WTC11 (cell line): Measurements from ENCODE around the gene ETS2. TPM values are rescaled to one million over a fixed set of nuclear protein-coding genes. Genes with fewer than 3 reads are reported as not detected.

Experiments used
- ATAC-seq: fragments of 200-7000 bp; cut with Tn5 transposase; 2 replicates; pipeline ENCODE4 v1.10.0; 2021; ENCODE audit warnings: mild to moderate bottlenecking, moderate library complexity
- CTCF ChIA-PET: fragments of 300-600 bp; sonication (Branson Sonifier 250); formaldehyde crosslinking; loops from one replicate; lab custom pipeline; 2021; ENCODE audit warnings: antibody characterized with exemption; lab: Charles Lee
- POLR2A ChIA-PET: fragments of 350-600 bp; sonication (Branson Sonifier 250); formaldehyde crosslinking; loops from one replicate; lab custom pipeline; 2021; ENCODE audit warnings: antibody characterized with exemption; lab: Charles Lee
- DNase-seq: peaks from one replicate; pipeline ENCODE4 v3.0.0; 2021; ENCODE audit warnings: low spot score
- H3K27ac Mint-ChIP-seq: 2 replicates; pipeline ENCODE4 v1.8.0; 2021; ENCODE audit warnings: mixed read lengths
- H3K27me3 Mint-ChIP-seq: 2 replicates; pipeline ENCODE4 v1.8.0; 2021; ENCODE audit warnings: low read depth, mild to moderate bottlenecking, moderate library complexity, mixed read lengths
- H3K36me3 Mint-ChIP-seq: 2 replicates; pipeline ENCODE4 v1.8.0; 2021; ENCODE audit warnings: mixed read lengths
- H3K4me1 Mint-ChIP-seq: 2 replicates; pipeline ENCODE4 v1.8.0; 2022; ENCODE audit warnings: mixed read lengths
- H3K4me3 Mint-ChIP-seq: 2 replicates; pipeline ENCODE4 v1.8.0; 2021; ENCODE audit warnings: mild to moderate bottlenecking, moderate library complexity, mixed read lengths
- H3K9me3 Mint-ChIP-seq: 2 replicates; pipeline ENCODE4 v1.8.0; 2021; ENCODE audit warnings: mixed read lengths
- CREB1 ChIP-seq: sonication (generic); formaldehyde crosslinking; IDR thresholded peaks from 2 replicates; pipeline ENCODE4 v1.8.0; 2023; ENCODE audit warnings: mild to moderate bottlenecking, missing genetic modification reagents
- ESRRA ChIP-seq: sonication (generic); formaldehyde crosslinking; IDR thresholded peaks from 2 replicates; pipeline ENCODE4 v1.8.1; 2022; ENCODE audit warnings: mild to moderate bottlenecking, missing genetic modification reagents, borderline replicate concordance
- JUN ChIP-seq: sonication (generic); formaldehyde crosslinking; IDR thresholded peaks from 2 replicates; pipeline ENCODE4 v1.8.0; 2023; ENCODE audit warnings: mild to moderate bottlenecking, missing genetic modification reagents
- NFYB ChIP-seq: sonication (generic); formaldehyde crosslinking; conservative IDR thresholded peaks from 2 replicates; pipeline ENCODE4 v1.8.0; 2022; ENCODE audit warnings: low read depth, missing genetic modification reagents
- OVOL2 ChIP-seq: fragments of 250-450 bp; sonication (Bioruptor Pico); IDR thresholded peaks from 2 replicates; pipeline ENCODE4 v1.9.0; 2021; ENCODE audit warnings: mild to moderate bottlenecking, borderline replicate concordance
- PRRX2 ChIP-seq: fragments of 250-450 bp; sonication (Bioruptor Pico); IDR thresholded peaks from 2 replicates; pipeline ENCODE4 v1.8.0; 2021; ENCODE audit warnings: mild to moderate bottlenecking
- SMAD3 ChIP-seq: sonication (generic); formaldehyde crosslinking; IDR thresholded peaks from 2 replicates; pipeline ENCODE4 v1.8.0; 2022; ENCODE audit warnings: missing genetic modification reagents, mild to moderate bottlenecking, borderline replicate concordance
- SP1 ChIP-seq: sonication (generic); formaldehyde crosslinking; conservative IDR thresholded peaks from 2 replicates; pipeline ENCODE4 v1.8.1; 2022; ENCODE audit warnings: missing genetic modification reagents
- TEAD1 ChIP-seq: sonication (generic); formaldehyde crosslinking; IDR thresholded peaks from 2 replicates; pipeline ENCODE4 v1.8.0; 2022; ENCODE audit warnings: mild to moderate bottlenecking, missing genetic modification reagents
- TP53 ChIP-seq: sonication (generic); formaldehyde crosslinking; IDR thresholded peaks from 2 replicates; pipeline ENCODE4 v1.8.1; 2023; ENCODE audit warnings: mild to moderate bottlenecking, missing genetic modification reagents
- ZNF232 ChIP-seq: sonication (generic); formaldehyde crosslinking; IDR thresholded peaks from 2 replicates; pipeline ENCODE4 v1.8.0; 2022; ENCODE audit warnings: mild to moderate bottlenecking, missing genetic modification reagents
- ZNF263 ChIP-seq: sonication (generic); formaldehyde crosslinking; IDR thresholded peaks from 2 replicates; pipeline ENCODE4 v1.8.1; 2022; ENCODE audit warnings: low read depth, mild to moderate bottlenecking, moderate library complexity, missing genetic modification reagents
- ZNF671 ChIP-seq: fragments of 250-450 bp; sonication (Bioruptor Pico); IDR thresholded peaks from 2 replicates; pipeline ENCODE4 v1.8.0; 2021; ENCODE audit warnings: mild to moderate bottlenecking
- total RNA-seq: library from RNA; stranded (reverse); gene quantifications from 3 replicates; pipeline ENCODE4 v1.2.3, GENCODE V29; 2021
- TF ChIP-seq, protein P1 (sequence below): fragments of 250-450 bp; sonication (Bioruptor Pico); conservative IDR thresholded peaks from 2 replicates; pipeline ENCODE4 v1.9.0; 2021; ENCODE audit warnings: mild to moderate bottlenecking
- TF ChIP-seq, protein P2 (sequence below): fragments of 250-450 bp; sonication (Bioruptor Pico); IDR thresholded peaks from 2 replicates; pipeline ENCODE4 v2.1.2; 2022; ENCODE audit warnings: mild to moderate bottlenecking, moderate library complexity
- TF ChIP-seq, protein P3 (sequence below): sonication (generic); formaldehyde crosslinking; IDR thresholded peaks from 2 replicates; pipeline ENCODE4 v1.8.1; 2023; ENCODE audit warnings: mild to moderate bottlenecking, missing genetic modification reagents, moderate library complexity
- TF ChIP-seq, protein P4 (sequence below): fragments of 250-450 bp; sonication (Bioruptor Pico); IDR thresholded peaks from 2 replicates; pipeline ENCODE4 v1.9.0; 2021; ENCODE audit warnings: mild to moderate bottlenecking, borderline replicate concordance
- TF ChIP-seq, protein P5 (sequence below): fragments of 250-450 bp; sonication (Bioruptor Pico); IDR thresholded peaks from 2 replicates; pipeline ENCODE4 v1.8.0; 2021; ENCODE audit warnings: mild to moderate bottlenecking

The ETS2 gene
- total RNA-seq, 1 experiment from 2014 or later = 56.4 TPM

DNA sequence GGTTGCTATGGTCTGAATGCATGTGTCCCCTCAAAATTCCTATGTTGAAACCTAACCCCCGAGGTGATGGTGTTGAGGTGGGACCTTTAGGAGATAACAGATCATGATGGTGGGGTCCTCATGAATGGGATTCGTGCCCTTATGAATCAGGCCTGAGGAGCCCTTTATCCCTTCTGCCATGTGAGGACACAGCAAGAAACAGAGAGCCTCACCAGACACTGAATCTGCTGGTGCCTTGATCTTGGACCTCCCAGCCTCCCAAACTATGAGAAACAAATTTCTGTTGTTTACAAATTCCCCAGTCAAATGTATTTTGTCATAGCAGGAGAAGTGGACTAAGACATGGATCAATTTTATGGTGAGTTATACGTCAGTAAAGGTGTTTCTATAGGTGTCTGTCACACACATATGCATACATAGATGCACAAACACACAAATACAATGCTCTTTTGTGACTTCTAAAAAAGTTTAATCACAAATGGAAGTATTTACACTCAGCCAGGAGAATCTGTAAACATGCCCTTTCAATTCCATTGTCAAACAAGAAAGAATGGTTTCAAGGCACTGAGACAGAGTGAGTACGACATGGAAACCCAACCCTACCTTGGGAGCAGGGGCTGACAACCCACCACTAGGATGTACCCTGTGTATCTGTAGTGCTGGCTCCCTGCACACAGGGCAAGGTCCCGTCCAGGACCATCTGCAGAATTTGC lies 5.5 kb upstream of the ETS2 start:
- ATAC-seq (no peak), DNase-seq (no peak)
- CTCF ChIA-PET = interaction anchor here (1.0 kb wide), 1 partner anchor 338 kb away, joined by 3 read pairs; no protein-coding TSS in a partner anchor
- TF ChIP-seq, protein P1, sequence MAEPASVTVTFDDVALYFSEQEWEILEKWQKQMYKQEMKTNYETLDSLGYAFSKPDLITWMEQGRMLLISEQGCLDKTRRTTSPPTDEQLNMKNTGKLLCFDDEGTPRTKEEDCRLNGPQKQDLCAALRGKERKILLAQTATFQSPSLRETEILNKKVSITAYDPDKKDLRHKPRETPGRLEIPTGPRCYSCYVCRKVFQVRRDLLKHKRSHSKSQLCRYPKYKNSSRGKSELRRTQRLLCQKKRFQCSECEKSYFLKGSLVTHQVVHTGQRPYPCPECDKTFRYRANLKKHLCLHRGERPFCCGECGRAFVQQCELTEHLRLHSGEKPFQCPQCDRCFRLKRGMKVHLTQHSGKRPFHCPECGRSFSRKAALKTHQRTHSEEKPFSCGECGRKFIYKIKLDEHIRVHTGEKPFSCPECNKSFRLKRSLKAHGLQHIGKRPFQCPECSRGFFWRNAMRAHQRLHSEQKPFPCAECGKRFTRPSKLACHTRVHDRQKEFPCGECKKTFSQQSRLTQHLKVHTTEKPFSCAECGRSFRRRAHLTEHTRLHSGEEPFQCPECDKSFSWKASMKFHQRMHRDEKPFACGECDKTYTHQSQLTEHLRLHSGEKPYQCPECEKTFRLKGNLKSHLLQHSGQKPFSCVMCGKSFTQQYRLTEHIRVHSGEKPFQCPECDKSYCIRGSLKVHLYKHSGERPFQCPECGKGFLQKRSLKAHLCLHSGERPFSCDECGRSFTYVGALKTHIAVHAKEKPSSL = no peak
- TF ChIP-seq OVOL2 = no peak
- no peak for TF ChIP-seq ZNF671
- no peak for TF ChIP-seq NFYB
- TF ChIP-seq PRRX2 (CRISPR knock-in tag) = no peak
- no peak for TF ChIP-seq TEAD1 (CRISPR knock-in tag)
- TF ChIP-seq ZNF263 (CRISPR knock-in tag) = no peak
- TF ChIP-seq, protein P2, sequence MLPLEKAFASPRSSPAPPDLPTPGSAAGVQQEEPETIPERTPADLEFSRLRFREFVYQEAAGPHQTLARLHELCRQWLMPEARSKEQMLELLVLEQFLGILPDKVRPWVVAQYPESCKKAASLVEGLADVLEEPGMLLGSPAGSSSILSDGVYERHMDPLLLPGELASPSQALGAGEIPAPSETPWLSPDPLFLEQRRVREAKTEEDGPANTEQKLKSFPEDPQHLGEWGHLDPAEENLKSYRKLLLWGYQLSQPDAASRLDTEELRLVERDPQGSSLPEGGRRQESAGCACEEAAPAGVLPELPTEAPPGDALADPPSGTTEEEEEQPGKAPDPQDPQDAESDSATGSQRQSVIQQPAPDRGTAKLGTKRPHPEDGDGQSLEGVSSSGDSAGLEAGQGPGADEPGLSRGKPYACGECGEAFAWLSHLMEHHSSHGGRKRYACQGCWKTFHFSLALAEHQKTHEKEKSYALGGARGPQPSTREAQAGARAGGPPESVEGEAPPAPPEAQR = no peak
- no peak for TF ChIP-seq ZNF232 (CRISPR knock-in tag)
- no peak for TF ChIP-seq CREB1 (CRISPR knock-in tag)
- TF ChIP-seq, protein P3, sequence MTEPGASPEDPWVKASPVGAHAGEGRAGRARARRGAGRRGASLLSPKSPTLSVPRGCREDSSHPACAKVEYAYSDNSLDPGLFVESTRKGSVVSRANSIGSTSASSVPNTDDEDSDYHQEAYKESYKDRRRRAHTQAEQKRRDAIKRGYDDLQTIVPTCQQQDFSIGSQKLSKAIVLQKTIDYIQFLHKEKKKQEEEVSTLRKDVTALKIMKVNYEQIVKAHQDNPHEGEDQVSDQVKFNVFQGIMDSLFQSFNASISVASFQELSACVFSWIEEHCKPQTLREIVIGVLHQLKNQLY (CRISPR knock-in tag) = no peak
- TF ChIP-seq SMAD3 (CRISPR knock-in tag) = no peak
- no peak for TF ChIP-seq TP53 (CRISPR knock-in tag)
- no peak for TF ChIP-seq ESRRA (CRISPR knock-in tag)
- TF ChIP-seq JUN = no peak
- TF ChIP-seq, protein P4, sequence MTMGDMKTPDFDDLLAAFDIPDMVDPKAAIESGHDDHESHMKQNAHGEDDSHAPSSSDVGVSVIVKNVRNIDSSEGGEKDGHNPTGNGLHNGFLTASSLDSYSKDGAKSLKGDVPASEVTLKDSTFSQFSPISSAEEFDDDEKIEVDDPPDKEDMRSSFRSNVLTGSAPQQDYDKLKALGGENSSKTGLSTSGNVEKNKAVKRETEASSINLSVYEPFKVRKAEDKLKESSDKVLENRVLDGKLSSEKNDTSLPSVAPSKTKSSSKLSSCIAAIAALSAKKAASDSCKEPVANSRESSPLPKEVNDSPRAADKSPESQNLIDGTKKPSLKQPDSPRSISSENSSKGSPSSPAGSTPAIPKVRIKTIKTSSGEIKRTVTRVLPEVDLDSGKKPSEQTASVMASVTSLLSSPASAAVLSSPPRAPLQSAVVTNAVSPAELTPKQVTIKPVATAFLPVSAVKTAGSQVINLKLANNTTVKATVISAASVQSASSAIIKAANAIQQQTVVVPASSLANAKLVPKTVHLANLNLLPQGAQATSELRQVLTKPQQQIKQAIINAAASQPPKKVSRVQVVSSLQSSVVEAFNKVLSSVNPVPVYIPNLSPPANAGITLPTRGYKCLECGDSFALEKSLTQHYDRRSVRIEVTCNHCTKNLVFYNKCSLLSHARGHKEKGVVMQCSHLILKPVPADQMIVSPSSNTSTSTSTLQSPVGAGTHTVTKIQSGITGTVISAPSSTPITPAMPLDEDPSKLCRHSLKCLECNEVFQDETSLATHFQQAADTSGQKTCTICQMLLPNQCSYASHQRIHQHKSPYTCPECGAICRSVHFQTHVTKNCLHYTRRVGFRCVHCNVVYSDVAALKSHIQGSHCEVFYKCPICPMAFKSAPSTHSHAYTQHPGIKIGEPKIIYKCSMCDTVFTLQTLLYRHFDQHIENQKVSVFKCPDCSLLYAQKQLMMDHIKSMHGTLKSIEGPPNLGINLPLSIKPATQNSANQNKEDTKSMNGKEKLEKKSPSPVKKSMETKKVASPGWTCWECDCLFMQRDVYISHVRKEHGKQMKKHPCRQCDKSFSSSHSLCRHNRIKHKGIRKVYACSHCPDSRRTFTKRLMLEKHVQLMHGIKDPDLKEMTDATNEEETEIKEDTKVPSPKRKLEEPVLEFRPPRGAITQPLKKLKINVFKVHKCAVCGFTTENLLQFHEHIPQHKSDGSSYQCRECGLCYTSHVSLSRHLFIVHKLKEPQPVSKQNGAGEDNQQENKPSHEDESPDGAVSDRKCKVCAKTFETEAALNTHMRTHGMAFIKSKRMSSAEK (CRISPR knock-in tag) = no peak
- TF ChIP-seq SP1 (CRISPR knock-in tag) = no peak
- TF ChIP-seq, protein P5, sequence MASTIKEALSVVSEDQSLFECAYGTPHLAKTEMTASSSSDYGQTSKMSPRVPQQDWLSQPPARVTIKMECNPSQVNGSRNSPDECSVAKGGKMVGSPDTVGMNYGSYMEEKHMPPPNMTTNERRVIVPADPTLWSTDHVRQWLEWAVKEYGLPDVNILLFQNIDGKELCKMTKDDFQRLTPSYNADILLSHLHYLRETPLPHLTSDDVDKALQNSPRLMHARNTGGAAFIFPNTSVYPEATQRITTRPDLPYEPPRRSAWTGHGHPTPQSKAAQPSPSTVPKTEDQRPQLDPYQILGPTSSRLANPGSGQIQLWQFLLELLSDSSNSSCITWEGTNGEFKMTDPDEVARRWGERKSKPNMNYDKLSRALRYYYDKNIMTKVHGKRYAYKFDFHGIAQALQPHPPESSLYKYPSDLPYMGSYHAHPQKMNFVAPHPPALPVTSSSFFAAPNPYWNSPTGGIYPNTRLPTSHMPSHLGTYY (CRISPR knock-in tag) = no peak
- peaks cover 6% of the 10 kb centered on the region for H3K27me3 Mint-ChIP-seq
- H3K4me3 Mint-ChIP-seq = no peak overlapping the region
- H3K27ac Mint-ChIP-seq = no peak overlapping the region
- H3K4me1 Mint-ChIP-seq = peaks cover 11% of the 10 kb centered on the region
- H3K36me3 Mint-ChIP-seq = no peaks in the 10 kb centered on the region
- H3K9me3 Mint-ChIP-seq = no peaks in the 10 kb centered on the region
- POLR2A ChIA-PET = no interaction called here
